HG03439 (cell line): ENCODE data around the gene FUCA2.
"Not testable (repeated sequence)": the region's sequence is repeated elsewhere in the genome, so short reads cannot be mapped to it uniquely, and the experiment has no call there.

Source experiments
- ATAC-seq: cut with Tn5 transposase; IDR thresholded peaks from one replicate; pipeline ENCODE4 v1.9.1; 2021; ENCODE audit warnings: mild to moderate bottlenecking, moderate library complexity; ENCODE audit not compliant: unreplicated experiment

FUCA2 gene

GRCh38 chr6:143505111-143505510 is 6.4 kb downstream of the FUCA2 start:
- ATAC-seq = peak; percentile 51

GRCh38 chr6:143504369-143504768 is 7.2 kb downstream of the FUCA2 start:
- no peak for ATAC-seq

- ATAC-seq = no peak
Observed at GRCh38 chr6:143501851-143502250, 9.7 kb downstream of the FUCA2 start.

DNA sequence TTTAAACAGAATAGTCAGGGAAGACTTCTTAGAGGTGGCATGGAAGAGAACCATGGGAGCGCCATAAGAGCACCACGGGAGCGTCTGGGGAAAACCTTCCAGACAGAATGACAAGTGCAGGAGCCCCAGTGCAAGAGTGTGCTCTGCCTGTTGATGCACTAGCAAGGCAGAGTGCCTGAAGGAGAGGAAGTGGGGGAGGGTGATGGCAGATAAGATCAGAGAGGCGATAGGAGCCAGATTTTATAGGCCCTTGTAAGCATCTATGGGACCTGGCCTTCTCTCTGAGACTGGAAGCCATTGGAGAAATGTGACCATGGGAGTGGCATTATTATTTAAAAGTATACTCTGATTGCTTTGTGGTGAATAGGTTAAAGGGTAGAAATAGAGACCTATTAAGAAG is 13.1 kb downstream of the FUCA2 start:
- ATAC-seq = no peak

DNA sequence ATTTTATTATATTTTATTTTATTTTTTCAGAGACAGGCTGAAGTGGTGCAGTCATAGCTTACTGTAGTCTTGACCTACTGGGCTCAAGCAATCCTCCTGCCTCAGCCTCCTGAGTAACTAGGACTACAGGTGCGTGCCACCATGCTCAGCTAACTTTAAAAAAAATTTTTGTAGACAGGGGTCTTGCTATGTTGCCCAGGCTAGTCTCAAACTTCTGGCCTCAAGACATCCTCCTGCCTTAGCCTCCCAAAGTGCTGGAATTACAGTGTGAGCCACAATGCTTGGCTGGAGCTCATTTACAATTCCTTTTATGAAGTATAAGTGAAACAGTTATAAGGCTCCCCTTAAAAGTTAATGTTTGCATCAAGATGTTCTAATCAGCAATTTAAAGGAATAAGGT is 14.5 kb downstream of the FUCA2 start:
- ATAC-seq = no peak

DNA sequence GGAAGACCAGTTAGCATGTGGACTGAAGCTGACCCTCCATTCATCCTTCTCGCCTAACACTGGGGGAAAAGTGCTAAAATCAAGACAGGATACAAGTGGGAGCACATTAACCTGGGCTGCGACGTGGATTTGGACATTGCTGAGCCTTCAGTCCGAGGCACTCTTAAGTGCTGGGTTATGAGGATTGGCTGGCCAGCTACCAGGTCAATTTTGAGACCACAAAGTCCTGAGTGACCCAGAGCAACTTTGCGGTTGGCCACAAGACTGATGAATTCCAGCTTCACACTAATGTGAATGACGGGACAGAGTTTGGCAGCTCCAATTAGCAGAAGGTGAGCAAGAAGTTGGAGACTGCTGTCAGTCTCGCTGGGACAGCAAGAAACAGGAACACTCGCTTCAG is 20.7 kb downstream of the FUCA2 start:
- no peak for ATAC-seq

GRCh38 chr6:143490244-143490643 is 21.3 kb downstream of the FUCA2 start:
- ATAC-seq = no peak

- no peak for ATAC-seq
Observed at GRCh38 chr6:143486752-143487151, 24.8 kb downstream of the FUCA2 start.

- no peak for ATAC-seq
Observed at GRCh38 chr6:143485967-143486366, 25.6 kb downstream of the FUCA2 start.

DNA sequence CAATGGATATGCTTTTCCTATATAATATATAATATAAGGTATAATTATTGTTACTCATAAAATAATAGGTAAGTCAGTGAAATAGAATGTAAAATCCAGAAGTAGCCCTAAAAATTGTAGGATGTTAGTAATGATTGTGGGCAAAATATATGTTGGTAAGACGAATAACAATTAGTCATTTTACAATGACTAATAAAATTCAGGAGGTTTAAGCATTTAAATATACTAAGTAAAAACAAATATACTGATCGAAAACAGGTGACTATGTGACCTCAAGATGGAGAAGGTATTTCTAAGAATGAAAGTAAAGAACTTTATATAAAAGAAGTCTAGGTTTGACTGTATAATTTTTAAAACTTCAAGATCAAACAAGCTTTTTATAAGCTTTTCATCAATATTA is 28.9 kb downstream of the FUCA2 start:
- no peak for ATAC-seq

DNA sequence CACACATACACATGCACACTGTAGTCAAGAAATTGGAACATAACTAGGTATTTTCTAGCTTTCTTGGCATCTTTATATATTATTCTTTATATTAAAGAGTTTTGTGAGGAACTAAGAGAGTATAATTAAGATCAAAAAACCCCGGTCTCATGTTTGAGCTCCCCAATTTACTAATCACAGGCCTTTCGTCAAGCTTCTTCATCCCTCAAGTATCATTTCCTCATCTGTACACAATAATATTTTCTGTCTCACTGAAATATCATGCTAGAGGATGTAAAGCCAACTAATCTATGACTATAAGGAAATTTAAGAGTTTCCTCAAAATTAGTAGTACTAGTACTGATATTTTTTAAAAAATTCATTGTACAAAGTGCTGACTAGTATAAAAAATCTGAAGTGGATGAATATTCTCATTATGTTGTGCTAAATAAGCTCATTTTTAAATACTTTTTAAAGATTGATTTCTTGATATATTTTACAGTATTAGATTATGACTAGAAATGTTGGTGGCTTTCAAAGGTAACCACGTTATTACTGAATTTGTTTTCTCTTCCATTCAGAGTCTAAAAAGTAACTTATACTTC is 32.9 kb downstream of the FUCA2 start:
- ATAC-seq = no peak

DNA sequence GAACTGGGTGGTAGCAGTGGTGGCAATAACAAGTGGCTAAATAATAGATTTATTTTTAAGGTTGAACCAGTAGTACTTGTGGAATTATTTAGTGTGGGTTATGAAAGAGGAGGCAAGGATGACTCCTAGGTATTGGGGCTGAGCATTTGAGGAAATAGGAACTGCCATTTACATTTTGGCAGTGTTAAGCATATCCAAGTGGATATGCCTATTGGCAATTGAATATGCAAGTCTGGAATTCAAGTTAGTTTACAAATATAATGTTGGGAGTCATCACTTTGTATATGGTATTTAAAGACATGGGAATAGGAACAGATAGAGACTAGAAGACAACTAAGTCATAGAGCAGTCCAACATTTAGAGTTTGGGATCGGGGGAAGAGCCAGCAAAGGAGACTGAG is 35.0 kb downstream of the FUCA2 start:
- no peak for ATAC-seq

DNA sequence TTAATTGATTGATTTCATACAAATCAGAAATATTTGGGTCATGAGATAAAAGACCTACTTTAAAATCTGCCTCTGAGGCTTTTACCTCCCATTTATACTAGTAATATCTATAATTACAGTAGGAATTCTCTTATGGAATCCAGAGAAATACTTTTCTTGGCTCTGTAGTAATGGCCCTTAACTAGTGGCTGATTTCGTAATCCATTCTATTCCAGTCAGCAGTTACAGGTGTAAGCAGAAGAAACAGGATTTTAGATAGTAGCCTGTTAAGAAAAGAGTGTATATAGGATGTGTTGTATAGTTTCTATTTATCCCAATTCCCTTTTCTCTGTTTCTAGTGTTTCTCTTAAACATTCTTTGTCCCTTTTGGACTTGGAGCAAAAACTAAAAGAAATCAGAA is 39.7 kb downstream of the FUCA2 start:
- ATAC-seq = no peak

- ATAC-seq = not testable (repeated sequence)
Observed at GRCh38 chr6:143468823-143469222, 42.7 kb downstream of the FUCA2 start.

GRCh38 chr6:143468026-143468425 is 43.5 kb downstream of the FUCA2 start:
- ATAC-seq = no peak

DNA sequence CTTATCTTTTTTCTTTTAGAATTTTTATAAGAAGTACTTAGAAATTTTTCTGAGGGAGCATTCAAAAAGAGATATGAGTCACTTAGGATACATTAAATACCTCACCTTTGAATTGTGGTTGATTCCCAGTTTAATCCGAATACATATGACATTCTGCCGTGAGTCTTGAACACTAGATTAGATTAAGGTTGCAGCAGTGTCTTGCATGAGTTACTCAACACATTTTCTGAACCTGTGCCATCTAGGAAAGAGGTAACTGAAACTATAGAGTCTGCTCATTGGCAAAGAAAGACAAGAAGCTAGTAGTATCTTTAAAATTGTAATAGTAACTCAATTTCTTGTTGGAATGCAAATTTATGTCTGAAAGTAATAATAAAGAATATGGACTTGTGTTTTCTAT is 46.0 kb downstream of the FUCA2 start:
- ATAC-seq = no peak

DNA sequence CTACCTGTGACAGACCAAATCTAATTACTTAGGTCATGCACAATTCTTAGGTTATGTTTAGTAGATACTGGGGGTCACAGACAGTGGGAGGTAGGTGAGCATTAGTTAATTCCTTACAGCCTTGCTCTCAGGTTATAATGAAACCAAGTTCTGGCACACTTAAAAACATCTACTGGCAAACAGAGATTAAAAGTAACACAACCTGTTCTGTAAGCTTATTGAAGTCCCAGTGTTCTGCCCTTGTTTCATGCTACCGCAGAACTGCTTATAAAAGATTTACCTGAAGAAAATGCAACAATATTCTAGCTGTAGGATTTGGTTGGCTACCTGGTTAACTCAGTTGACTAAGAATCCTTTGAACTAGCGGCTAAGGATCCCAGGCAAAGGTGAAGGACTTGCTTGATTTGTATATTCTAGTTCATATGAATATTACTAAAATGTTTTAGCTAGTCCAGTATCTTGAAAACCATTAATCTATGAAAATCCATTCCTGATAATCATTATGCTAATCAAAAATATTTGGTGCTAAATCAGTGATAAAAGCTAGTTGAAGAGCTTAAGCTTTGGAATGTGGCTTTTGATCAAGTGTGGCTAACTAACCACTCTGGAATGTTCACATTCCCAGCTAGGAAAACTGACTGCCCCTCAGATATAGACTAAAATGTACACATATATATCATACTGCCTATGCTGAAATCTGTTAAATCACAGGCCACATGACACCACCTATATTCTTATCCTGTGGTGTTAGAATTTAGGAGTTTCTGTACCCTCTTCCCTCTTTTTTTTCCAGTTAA is 53.8 kb downstream of the FUCA2 start:
- ATAC-seq = no peak

GRCh38 chr6:143451531-143451930 is 60.0 kb downstream of the FUCA2 start:
- no peak for ATAC-seq

- ATAC-seq = peak; percentile 99
Observed at GRCh38 chr6:143450453-143451371, 60.8 kb downstream of the FUCA2 start, which contains the start of the genes ADAT2 and PEX3. TSS of gene ADAT2 (minus strand) at chr6:143450695. CDS start at chr6:143450658, 37 bp downstream. TSS of gene PEX3 (plus strand) at chr6:143450805. CDS start at chr6:143451043, 238 bp downstream.

DNA sequence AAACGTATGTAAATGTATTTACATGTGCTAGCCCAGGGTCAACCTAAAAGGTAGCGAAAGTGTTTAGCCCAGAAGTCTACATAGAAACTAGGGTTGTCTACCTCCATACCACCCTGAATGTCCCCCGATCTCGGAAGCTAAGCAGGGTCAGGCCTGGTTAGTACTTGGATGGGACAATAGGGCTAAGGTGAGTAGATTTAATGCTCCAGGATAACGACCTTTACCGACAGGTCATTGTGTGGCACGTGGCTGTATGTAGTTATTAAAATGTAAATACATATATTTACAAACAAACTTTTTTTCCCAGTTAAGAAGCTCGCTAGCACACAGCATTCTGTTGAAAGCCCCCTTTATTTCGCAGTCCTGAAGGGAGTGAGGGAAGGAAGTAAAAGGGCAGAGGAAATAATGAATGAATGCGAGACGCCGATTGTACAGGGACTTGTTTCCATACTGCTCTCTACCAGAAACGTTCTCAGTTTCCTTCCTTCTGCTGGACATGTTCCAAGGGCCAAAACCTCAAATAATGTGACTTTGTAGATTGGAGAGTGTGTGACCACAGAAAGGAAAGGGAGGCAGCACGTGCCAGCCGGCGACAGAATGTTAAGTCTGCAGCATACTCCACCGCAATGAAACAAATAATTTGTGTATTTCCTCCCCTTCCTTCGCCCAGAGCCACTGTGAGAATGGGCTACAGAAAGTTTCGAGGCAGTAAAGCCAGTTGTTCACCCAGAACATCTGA is 61.6 kb downstream of the FUCA2 start:
- peak; percentile 14 for ATAC-seq
